DMS114 treated with DMSO at 0.1 percent for 48 hours (cell line): ENCODE results near the gene ELAPOR2.
"Not testable (repeated sequence)": the region's sequence is repeated elsewhere in the genome, so short reads cannot be mapped to it uniquely, and the experiment has no call there.

Source experiments
- DNase-seq: peaks from one replicate; lab custom pipeline; 2025; ENCODE audit not compliant: unreplicated experiment; lab: John Stamatoyannopoulos, UW

ELAPOR2 gene, protein sequence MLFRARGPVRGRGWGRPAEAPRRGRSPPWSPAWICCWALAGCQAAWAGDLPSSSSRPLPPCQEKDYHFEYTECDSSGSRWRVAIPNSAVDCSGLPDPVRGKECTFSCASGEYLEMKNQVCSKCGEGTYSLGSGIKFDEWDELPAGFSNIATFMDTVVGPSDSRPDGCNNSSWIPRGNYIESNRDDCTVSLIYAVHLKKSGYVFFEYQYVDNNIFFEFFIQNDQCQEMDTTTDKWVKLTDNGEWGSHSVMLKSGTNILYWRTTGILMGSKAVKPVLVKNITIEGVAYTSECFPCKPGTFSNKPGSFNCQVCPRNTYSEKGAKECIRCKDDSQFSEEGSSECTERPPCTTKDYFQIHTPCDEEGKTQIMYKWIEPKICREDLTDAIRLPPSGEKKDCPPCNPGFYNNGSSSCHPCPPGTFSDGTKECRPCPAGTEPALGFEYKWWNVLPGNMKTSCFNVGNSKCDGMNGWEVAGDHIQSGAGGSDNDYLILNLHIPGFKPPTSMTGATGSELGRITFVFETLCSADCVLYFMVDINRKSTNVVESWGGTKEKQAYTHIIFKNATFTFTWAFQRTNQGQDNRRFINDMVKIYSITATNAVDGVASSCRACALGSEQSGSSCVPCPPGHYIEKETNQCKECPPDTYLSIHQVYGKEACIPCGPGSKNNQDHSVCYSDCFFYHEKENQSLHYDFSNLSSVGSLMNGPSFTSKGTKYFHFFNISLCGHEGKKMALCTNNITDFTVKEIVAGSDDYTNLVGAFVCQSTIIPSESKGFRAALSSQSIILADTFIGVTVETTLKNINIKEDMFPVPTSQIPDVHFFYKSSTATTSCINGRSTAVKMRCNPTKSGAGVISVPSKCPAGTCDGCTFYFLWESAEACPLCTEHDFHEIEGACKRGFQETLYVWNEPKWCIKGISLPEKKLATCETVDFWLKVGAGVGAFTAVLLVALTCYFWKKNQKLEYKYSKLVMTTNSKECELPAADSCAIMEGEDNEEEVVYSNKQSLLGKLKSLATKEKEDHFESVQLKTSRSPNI

DNA sequence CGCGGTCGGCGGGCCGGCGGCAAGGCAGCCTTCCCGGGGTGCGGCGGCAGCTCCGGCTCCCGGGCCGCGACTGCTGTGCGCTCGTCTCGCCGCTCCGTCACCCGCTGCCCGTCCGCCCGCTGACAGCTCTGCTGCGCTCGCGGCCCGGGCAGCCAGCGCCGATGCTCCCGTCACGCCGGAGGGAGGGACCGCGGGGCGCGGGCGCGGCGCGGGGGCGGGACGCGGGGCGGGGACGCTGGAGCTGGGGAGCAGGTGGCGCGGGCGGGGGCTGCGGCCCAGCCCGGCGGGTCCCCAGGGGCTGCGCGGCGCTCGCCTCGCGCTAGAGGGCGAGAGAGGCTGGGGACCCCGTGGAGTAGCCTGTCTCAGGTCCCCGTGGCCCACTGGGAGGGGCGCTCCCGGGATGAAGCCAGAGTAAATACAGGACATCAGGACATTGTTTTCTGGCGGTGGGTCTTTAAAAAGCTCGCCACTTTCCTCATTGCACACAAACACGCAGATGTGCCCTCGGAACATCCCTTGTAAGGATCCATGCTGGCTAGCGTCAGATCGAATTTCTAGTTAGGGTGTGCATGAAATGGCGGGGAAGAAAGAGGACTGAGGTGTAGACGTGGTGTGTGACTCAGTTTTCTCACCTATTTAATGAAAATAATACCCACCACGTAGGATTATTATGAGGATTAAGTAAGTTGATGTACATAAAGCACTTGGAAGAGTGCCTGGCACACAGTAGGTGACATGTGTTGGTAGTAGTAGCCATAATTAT is at the start of gene ELAPOR2:
TSS of gene ELAPOR2 (minus strand) at position 130 of the 763 bp plus-strand sequence. CDS start 141 bp downstream, outside the sequence.
- DNase-seq, result peak; percentile 56

DNA sequence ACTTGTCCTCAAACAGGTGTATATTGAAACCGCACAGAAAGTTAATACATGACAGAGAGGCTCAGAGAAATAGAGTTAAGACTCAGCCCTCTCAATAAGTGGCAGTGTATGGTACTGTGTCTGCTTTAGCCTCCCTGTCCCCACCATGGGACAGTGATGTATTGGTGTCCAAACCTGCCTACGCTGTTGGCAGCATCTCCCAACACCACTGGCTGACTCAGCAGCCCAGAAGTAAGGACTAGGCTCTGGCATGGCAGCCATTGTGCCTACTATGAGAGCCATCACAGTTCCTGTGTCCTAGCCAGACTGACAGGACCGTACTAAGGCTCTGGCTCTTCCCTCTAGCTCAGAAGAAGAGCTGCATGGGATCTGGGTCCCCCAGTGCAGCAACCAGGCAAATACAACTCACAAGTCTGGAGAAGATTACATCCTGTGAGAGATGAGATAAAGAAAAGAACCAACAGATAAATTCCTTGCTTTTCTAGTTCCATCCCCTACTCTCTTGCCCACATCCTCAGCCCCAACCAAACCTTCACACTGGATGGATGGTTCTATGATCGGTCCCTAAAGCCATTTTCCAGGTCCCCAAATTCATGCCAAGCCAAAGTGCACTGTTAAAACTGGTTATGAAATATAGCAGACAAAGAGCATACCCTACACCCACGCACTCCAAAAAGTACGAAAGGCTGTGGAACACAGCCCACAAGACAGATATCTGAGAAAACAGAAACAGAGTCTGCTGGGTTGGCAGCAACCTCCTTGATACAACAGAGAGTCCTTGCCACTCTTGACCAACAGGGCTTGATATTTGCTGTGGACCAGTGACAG is 48.7 kb upstream of the ELAPOR2 start:
- no peak for DNase-seq

DNA sequence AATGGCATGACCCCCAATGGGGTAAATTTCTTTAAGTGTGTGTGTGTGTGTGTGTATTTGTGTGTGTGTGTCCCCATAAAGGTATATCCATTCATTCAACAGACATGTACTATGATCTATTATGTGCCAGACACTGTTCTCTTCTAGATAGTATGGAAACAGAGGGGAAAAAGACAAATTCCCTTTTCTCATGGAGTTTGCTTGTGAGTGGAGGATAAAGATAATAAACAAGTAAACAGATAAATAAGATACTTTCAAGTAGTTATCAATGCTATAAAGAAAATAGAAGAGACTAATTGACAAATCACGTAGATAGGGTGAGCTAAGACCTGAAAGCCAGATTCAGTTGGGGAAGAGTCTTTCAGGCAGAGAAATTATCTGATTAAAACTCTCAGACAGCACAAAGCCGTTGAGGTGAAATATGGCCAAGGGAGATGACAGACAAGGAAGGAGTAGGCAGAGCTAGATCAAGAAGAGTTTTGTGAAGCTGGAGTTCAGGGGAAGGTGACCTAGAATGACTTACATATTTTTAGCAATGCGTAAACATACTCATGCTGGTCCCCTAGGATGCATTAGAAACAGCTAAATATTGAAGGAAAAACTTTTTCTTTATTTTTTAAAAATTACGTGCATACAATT is 47.6 kb upstream of the ELAPOR2 start:
- no peak for DNase-seq

DNA sequence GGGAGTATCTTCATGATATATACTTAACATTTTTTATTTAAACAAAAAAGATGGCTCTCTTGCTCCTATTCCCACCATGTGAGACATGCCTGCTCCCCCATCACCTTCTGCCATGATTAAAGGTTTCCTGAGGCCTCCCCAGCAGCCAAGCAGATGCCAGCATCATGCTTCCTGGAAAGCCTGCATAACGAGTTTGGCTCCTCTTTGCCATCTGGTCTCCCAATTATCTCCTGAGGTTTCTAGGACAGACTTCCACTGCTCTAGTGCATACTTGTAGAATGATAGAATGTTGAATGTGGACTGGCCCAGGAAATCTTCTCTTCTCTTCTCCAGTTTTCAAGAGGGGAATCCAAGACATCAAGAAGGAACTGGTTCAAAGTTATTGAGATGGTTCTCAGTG is 45.9 kb upstream of the ELAPOR2 start:
- no peak for DNase-seq

DNA sequence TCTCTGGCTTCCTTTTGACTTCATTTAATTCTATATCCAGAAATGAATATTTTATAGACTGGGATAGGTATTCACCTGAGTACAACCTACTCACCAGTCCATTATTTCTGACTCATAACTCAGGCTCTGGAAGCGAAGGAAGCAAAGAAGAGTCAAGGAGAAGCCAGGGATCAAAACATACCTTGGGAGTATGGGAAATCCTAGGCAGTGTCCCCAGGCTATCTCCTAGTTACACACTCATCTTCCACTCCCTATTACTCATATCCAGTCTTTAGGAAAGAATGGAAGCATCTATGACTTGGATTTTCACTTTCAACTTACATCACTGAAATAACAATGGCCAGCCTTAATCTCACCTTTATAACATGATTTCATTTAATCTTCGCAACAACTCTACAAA is 40.9 kb upstream of the ELAPOR2 start:
- DNase-seq, result no peak

DNA sequence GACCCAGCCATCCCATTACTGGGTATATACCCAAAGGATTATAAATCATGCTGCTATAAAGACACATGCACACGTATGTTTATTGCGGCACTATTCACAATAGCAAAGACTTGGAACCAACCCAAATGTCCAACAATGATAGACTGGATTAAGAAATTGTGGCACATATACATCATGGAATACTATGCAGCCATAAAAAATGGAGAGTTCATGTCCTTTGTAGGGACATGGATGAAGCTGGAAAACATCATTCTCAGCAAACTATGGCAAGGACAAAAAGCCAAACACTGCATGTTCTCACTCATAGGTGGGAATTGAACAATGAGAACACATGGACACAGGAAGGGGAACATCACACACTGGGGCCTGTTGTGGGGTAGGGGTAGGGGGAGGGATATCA is 37.9 kb upstream of the ELAPOR2 start:
- not testable (repeated sequence) for DNase-seq

DNA sequence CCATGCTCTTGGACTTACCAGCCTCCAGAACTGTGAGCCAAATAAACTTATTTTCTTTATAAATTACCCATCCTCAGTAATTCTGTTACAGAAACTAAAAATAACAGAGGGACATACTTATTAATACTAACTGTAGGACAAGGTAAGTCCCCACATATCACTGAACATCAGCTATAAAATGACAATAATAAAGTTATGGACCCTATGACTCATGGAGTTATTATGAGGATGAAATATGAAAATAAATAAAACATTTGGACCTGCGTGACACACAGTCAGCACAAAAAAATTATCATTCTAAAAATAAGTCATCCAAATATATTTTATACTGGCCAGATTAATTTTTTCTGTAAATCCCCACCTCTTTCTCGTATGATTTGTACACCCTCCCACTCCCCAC is 34.9 kb upstream of the ELAPOR2 start:
- no peak for DNase-seq

DNA sequence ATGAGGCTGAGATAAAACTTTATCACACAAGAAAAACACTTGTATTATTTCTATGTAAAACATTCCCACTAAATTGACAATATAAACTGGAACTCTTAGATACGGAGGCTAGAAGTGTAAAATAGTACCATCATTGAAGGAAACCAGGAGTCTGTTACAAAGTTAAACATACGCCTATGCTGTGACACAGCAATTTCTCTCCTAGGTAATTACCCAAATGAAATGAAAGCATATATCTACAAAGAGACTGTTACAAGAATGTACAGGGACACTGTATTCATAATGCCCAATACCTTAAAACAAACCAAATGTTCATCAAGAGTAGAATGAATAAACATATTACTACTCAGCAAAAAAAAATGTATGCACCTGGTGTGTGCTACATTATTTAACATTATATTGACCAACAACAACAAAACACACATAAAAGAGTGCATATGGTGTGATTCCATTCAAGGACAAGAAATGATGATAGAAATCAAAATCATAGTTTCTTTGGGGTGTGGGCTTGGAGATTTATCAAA is 33.2 kb upstream of the ELAPOR2 start:
- DNase-seq, result no peak

DNA sequence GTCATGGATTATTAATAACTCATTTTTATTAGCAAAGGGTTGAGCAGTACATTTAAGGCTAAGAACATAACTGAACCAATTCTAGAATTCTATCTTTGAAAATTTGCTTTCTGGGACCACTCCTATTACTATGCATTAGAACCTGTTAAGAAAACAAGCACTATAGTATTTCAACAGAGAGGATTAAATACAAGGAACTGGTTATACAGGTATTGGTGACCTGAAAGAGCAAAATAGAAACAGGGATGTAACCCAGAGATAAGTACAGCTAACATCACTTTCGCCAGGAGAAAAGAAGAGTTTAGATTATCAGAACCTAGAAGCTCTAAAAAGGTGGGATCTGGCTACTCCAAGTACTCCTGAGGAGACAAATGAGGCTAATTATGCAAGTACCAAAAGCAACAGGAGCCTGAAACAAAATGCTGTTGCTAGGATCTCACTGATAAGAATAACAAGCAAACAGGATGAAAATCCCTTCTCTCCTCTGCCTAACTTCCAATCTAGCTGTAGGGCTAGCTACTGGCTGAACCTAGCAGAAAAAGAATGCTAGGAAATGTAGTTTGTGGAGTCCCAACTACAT is 32.1 kb upstream of the ELAPOR2 start:
- no peak for DNase-seq

DNA sequence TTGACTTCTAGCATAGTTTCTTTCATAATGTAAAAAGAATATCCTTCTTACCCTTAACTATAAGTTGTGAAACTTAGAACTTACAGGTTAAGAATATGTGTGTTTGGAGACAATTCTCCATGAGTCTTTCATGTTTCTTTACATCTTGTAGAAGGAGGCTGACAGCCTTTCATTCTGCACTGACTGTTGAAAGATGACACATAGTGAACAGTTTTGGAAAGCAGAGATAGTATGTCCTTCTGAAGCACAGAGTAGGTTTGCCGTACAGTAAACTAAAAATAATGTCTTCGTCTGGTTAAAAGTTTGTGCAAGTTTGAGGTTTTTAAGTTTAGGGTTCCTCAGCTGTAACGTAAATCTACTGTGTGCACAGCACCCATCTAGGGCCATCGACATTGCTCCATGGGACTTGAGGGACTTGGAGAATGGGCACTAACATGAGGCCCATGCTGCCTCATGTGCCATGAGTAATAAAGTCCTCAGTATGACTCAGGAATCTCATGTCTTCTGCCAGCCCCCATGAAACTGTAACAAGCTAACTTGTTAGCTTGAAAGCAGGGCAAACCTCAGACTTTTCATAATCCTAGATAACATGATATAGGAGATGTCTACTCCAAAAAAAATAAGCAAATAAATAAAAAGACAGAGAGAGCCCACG is 24.5 kb upstream of the ELAPOR2 start:
- DNase-seq, result no peak

DNA sequence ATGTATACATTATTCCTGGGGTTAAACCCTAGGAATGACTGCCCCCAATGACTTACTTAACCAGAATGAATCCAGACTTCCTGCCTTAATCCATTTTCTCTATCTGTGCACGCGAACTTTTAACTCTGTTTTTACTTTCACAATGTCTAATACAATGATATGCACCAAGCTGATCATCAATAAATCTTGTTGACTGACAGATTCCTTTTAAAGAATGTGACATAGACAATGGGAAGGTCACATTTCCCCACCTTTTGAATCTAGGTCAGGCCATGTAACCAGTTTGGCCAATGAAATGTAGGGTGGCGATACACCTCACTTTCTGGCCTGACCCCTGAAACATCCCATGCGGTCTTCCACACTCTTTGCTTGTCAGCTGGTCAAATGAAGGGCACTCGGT is 23.2 kb upstream of the ELAPOR2 start:
- no peak for DNase-seq

DNA sequence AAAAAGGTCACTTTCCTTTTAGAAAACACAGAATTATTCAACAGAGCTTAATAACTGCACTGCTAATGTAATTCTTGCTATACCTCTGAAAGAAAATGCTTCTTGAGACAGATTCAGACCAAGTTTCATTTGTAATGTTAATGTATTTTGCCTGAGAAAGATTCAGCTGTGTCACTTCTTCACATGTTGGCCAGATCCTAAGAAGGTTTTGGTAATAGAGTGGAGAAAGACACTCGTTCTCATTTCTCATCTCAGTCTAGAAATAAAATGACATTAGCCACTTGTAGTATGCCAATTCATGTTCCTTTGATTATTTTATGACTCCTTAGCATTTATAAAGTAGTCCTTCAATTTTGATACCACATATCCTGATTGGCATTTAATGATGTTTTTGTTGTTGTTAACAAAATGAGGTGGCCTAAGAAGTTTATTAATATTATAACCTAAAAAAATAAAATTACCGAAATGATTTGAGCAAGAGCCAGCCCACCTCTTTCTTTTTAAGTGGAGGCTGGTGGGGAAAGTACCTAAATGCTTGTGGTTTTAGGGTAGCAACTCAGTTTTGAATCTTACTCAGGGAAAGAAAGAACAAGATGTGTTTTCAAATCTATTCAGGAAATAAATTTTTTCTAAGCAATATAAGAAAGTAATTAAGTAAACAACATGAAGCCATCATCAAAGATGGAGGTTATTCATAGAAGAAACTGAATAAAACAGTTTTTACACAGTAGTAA is 16.4 kb upstream of the ELAPOR2 start:
- no peak for DNase-seq

DNA sequence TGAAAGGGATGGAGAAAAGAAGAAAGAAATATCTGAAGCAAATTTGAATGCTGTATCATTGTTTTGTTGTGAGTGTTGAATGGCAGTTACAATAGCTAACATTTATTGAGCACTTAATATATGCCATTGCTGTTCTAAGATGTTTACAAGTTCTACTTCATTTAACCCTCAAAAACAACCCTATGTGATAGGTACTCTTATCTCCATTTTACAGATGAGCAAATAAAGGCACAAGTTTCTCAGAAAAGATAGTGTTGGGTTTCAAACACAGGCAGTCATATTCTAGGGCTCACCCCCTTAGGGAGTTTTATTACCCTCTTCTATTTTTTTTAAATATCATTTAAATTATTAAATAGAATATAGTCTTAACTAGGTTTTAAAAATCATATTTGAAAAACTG is 8.3 kb upstream of the ELAPOR2 start:
- no peak for DNase-seq

DNA sequence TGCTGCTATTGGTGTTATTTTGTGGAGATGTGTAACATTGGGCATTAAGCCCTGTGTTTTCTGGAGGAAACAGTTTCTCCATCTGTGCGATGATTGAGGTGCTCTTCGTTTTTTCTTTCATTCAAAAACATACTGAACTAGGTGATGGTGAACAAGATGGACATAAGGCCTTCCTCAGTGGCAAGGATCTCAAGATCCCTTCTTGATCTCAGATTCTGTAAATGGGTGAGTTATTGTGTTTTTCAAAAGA is 759 bp upstream of the ELAPOR2 start:
- DNase-seq, result no peak

DNA sequence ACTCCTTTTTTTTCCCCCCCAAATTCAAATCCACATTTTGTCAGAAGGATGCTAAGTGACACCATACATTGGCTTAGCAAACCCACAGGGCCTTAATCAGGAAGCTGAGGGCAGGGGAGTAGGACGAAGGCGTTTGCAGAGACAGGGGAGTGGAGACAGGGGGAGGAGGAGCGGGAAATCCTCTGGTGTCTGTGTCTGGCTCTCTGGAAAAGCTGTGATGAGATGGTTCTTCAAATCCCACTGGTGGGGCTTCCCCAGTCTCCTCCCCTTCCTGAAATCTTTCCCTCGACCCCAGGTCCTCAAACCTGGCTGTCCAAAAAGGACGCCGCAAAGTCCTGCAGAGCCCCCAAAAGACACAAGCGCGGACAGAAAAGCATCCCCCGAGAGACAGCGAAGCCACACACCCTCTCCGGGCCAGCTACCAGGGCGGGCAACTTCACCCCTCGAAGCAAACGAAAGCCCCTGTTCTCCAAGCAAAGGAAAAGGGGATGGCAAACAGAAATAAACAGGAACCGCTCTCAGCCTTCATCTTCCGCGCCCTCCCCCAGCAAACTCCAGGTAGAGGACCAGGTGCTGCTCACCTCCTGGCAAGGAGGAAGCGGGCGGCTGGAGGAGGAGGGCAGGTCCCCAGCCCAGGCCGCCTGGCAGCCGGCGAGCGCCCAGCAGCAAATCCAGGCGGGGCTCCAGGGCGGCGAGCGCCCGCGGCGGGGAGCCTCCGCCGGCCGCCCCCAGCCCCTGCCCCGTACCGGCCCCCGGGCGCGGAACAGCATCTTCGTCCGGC is 520 bp downstream of the ELAPOR2 start:
- DNase-seq, result peak; percentile 7

DNA sequence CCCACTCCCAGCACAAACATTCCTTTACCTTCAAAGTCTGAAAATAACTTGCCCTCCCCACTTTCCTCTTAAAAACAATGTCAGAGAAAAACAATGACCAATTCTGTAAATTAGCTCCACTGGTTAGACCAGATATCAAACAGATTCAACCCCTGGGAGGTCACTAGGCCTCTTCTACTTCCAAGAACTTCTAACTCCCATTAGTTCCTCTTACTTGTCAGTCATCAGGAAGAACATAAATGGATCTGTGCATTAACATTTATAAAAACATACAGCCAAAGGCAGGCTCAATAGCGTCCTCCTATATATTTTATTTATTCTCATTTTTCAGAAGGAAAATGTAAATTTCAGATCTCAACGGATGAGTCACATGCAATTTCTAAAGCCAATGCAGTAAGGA is 2.2 kb downstream of the ELAPOR2 start:
- no peak for DNase-seq

DNA sequence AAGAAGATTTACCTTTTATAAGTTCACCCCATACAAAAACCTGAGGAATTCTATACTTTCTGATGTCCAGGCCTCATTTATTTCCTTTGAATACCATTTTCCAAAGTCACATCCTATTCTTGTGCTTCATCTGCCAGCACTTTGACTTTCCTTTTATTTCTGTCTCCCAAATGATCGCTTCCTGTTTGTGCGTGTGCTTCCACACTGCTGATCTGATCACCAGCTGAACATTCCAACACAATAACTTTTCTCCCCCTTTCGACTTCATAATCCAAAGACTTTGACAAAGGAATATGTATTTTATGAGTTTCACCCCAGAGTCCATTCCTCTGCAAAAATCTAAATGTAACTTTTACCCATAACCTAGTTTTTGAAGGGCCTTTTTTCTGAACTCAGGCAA is 3.1 kb downstream of the ELAPOR2 start:
- no peak for DNase-seq

DNA sequence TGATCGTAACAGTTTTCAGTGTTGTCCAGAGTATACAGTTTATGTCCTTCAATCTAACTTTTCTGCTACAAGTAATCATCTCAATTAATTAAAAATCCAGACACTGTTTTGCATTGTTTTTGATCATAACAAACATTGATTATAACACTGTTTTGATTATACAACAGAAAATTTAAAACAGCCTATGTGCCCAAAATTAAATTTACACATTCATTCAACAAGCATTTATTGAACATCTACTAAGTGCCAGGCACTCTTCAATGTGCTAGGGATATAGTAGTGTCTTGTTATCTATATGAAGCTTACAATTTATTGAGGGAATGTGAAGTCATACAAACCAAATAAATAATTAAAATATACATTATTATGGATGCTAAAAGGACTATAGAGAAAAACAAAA is 10.6 kb downstream of the ELAPOR2 start:
- DNase-seq, result no peak
